Stimulated activated CD4-positive, alpha-beta T cell treated with anti-CD3 and anti-CD28 coated beads, Interleukin-12 subunit alpha, Interleukin-12 subunit beta, amount 100 ng/mL, for 24 hours (primary cell): ENCODE results near the gene ARAP2.

Experiments used
- DNase-seq, 2 experiments: peaks; one replicate each; pipeline ENCODE4 v3.0.0-alpha.2; 2020; ENCODE audit warnings: low read depth in 2 of 2

ARAP2 gene, protein sequence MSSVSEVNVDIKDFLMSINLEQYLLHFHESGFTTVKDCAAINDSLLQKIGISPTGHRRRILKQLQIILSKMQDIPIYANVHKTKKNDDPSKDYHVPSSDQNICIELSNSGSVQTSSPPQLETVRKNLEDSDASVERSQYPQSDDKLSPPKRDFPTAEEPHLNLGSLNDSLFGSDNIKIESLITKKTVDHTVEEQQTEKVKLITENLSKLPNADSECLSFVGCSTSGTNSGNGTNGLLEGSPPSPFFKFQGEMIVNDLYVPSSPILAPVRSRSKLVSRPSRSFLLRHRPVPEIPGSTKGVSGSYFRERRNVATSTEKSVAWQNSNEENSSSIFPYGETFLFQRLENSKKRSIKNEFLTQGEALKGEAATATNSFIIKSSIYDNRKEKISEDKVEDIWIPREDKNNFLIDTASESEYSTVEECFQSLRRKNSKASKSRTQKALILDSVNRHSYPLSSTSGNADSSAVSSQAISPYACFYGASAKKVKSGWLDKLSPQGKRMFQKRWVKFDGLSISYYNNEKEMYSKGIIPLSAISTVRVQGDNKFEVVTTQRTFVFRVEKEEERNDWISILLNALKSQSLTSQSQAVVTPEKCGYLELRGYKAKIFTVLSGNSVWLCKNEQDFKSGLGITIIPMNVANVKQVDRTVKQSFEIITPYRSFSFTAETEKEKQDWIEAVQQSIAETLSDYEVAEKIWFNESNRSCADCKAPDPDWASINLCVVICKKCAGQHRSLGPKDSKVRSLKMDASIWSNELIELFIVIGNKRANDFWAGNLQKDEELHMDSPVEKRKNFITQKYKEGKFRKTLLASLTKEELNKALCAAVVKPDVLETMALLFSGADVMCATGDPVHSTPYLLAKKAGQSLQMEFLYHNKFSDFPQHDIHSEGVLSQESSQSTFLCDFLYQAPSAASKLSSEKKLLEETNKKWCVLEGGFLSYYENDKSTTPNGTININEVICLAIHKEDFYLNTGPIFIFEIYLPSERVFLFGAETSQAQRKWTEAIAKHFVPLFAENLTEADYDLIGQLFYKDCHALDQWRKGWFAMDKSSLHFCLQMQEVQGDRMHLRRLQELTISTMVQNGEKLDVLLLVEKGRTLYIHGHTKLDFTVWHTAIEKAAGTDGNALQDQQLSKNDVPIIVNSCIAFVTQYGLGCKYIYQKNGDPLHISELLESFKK (N-terminal part only)

DNA sequence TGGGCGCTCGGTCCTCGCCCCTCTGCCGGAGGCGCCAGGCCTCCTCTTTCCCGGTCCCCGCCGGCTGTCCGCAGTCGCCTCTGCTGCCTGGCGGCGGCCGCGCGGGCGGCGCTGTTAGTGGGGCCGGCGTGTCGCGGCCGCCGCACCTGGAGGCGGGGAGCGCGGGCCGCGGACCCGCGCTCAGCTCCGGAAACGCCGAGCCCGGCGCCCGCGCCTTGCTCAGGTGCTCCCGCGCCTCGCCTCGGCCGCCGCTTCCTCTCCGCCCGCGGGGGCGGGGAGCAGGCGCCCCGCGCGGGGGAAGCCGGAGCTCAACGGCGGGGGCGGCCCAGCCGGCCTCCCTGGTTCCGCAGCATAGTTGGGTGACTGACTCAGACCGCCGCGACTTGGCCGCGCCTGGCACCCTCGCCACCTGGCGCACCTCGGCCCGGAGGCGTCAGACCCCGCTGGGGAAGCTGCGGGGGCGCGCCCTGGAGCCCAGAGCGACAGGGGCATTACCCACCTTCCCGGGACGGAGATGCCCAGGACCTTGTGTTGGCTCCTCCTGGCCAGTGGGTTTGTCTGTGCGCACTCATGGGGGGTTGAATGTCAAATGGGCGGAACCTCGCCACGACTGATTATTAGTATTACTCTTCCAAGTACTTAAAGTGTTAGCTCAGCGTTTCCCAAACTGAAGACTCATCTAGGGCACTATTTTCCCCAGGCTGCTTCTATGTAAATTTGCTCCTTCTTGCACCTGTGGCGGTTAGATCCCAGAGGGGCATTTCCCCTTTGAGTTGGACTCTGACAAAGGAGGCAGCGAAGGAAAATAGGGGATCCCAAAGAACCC lies at the start of gene ARAP2:
Gene ARAP2 (minus strand): TSS at position 258 of the 826 bp plus-strand sequence. CDS start 15,028 bp downstream, outside the sequence.
- peak; percentile 41 to 53 for DNase-seq

DNA sequence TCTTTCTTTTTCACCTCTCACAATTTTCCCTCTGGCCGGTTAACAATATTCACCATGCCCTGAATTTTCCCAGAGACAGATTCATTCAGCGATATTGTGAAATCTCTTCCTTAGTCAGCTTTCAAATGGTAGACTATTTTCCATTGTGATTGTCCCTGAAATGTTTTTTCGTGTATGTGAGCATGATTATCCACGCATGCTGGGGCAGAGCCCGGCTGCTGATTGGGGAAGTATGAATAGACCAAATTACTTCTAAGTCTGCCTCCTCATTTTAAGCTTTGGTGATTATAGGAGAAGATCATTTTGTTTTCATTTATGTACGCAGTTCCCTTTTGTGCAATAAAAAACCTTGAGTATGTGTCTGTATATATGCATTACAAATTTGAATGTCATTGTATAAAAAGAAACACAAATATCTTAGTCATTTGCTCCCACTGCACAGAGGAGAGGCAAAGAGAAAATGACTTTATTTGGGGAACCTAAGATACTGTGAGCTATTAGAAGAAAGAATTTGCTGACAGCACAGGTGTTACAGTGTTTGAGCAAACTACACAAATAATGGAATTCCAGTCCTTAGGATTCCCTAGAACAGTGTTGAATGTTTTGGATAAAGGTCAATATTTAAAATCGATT lies 48.4 kb upstream of the ARAP2 start:
- DNase-seq, result no peak

DNA sequence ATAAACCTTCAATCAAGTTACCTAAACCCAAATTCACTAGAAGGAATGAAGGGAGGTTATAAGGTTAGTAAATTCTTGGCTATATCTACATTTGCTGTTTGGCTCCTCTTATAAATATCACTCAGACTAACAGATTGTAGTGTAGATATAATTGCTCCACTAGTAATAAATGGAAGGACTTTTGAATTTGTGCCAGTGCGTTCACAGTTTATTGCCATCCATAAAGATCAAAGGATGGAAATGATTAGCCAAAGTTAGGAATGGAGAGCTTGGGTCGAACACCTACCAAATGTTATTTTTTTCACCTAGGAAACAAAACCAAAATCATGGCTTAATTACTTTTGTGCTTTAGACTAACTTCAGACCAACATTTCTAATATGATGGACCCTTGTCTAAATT lies 46.3 kb upstream of the ARAP2 start:
- DNase-seq, result no peak

DNA sequence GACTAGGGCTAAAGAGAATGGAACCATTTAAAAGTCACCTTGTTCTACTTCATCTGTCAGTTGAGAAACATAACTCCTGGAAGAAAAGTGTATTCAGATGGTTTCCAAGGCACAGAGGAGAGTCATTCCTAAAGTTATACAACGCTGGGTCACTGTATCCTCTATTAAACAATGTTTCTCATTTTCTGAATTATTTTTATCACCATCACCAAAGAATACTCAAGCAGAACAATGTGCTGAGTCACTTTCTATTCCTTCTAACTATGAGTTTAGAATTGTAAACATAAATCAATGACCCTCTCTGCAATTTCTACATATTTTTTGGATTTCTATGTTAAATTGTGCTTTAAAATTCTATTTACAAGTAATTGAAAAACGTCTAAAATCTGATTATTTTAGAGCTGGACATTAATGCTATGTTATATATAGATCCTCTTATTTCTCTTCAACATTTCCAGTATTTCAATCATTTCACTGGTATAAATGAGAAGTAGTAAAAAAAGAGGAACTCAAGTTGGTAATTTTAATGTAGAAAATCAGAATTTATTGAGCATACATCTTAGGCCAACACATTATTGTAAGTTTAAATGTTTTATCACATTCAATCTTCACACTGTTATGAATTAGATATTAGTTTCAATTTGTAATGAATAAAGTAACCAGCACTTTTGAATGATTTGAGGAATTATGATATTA lies 44.6 kb upstream of the ARAP2 start:
- no peak for DNase-seq

DNA sequence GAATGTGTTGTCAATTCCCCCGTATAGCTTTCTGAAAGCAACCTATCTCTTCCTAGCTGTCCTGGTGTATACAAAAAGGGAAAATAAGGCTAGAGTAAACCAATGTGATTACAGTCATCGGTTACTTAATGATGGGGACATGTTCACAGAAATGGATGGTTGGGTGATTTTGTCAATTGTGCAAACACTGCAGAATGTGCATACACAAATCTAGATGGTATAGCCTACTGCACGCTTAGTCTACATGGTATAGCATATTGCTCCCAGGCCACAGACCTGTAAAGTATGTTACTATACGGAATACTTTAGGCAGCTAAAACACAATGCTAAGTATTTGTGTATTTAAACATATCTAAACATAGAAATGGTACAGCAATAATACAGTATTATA lies 42.2 kb upstream of the ARAP2 start:
- no peak for DNase-seq

DNA sequence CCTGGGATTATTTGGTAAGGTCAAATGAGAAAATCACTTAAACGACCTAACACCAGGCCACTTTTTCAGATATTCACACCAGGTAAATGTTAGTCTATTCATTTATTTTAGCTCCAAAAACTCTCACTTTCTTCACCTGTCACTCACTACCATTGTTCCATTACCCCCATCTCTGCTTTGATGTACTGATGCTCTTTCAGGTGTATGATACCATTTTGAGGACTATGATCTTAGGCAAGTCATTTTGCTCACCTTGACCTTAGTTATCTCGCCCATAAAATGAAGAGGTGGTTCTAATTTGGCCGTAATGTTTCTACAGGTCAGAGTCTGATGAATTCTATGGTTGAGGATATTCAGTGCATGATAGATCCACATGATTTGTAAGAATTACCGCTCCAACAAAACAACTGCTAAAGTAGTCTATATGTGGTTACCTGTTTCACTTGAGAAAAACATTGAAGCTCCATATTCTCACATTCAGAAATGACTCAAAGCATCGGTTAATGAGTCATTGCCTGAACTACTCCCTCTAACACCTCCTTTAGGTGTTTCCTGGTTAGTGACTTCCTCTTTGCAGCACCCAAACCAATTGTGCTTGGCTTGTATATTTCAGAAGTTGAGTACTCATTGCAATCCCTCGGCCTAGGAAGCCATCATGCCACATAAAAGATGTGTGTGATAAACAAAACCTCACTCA lies 41.6 kb upstream of the ARAP2 start:
- peak in 1 of 2 experiments; percentile 22 for DNase-seq

DNA sequence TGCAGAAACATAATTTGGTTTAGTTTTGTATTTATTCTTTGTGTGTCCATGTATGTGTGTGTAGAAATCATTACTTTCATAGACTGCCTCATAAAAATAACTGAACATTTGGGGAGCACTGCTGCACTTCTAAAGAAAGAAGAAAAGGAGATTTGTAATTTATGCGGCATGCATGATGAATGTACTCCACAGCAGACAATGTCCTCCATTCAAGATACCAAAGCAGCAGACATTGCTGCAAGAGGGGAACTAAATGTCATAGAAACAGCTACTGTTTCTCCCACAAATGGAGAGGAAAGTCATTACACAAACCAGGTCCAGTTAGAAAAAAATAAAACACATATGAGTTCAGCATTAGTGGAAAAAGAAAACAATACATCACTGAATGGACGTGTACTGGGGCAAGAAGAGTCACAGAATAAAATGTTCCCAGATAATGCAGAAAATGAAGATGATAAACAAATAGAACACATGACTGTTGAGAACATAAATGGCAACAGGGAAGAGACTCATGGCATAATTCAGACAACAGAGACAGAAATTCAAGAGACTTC lies 39.7 kb upstream of the ARAP2 start:
- DNase-seq, result no peak

DNA sequence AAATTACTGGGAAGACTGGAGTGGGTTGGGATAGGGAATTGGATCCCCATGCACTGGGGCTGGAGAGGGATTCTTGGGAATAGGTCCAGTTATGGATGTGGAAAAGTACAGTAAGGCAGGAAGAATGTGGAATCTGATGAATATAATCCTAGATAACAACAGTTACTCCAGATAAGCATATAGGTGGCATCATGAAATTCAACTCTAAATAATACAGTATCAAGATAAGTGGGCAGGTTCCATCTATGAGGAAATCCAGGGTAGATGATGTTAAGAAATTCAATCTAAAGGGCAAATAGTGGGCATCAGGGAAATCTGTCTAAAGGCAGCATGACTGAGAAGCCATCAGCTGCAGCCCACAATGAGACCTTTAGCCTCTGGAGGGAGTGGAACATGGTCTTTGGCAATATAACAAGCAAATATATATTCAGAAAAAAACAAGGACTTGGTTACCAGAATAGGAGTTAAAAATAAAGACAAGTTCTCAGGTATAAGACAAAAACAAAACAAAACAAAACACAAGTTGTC lies 38.3 kb upstream of the ARAP2 start:
- no peak for DNase-seq

DNA sequence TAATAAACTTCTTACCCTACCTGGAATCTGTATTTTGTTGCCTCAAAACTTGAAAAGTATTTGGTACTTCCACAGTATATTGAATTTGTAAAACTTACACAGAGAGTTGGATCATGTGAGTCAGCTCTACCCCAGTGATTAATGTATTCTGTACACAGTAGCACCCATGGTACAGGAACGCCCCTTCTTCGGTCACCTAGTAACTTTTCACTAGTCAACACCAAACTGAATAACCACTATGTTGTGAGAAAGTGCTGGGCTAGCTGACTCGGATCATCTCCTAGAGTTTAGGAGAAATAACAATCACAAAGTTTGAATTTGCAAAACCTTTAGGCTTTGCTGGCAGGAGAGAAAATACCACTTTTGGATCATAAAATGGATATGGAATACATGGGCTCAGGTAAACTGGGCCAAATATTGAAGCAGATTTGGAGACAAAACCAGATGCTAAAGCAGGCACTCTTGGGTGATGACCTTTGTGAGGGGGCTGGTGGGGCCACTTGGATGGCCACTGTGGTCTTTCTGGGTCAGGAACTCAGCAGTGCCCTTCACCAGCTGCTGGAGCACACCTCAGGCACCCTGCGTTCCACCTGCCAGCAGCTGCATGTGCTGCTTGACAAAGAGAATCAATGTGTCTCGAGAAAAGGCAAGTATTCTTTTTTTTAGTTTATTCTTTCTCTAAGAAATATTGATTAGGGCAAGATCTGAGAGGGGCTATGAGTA lies 37.2 kb upstream of the ARAP2 start, which contains the start of gene DTHD1:
Gene DTHD1 (plus strand): TSS at position 233 of the 723 bp plus-strand sequence. CDS start 143 bp downstream, at position 376.
- no peak for DNase-seq

DNA sequence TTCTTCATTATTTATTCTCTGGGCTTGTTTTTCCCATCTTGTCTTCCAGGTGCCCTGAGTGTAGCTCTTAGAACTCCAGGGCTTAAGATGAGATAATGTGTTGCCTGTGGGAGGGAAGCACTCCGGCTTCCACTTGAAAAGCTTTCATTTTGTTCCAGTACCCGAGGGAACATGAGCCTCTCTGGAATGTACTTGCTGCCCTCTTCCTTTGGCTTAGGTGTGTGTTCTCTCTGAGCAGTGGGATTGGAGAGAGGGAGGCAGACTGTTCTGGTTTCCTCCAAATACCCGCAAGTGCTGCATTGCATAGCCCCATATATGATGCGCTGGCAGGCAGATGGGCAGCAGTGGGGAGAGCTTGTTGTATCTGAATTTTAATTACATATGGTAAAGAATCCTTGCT lies 36.2 kb upstream of the ARAP2 start:
- no peak for DNase-seq

DNA sequence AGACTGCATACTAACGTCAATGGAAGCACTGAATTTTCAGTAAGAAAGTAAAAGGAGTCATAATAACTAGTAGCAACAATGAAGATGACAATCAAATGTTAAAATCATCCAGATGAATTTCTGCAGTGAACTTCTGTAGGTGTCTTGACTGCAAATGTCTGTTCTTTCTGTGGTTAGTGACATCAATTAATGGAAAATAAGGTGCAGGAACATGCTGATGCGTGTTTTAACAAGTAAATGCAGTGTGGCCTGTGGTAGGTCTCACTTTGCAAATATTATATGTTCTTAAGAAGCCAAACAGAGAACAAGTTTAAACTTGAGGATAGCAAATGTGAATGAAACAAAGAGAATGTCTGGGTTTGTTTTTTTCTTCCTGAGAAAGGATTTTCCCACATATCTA lies 34.5 kb upstream of the ARAP2 start:
- no peak for DNase-seq

DNA sequence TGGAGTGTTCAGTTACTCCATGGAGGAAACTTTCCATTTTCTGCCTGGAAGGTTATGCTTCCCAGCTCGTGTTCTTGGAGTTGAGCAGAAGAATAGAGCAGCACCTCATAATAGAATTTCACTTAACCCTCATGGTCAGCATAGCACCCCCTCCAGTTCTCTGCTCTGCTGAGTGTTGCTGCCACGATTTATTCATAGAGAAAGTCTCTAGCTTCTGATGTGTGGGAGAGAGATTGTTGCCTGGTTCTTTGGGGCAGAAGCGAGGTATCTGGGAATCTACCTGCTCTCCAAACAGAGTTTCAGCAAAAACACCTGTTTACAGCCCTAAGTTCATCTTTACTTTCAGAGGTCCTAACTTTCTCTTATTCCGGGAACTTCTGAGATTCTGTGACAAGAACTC lies 33.2 kb upstream of the ARAP2 start:
- no peak for DNase-seq

DNA sequence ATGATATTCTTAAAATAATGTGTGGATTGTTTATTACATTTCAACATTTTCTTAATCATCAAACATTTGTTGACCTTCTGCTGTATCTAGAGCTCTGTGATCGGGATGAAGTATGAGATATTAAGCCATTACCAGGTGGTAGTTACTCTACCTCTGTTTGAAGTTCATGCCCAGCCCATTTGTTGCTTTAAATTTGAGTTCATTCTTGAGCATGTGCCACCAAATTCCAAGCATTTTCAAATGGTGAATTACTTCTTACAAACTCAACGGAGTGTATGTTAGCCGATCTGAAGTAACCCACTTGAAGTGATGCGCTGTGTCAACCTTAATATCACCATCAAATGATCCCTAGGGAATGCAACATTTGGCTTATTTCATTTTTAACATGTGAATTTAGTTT lies 29.8 kb upstream of the ARAP2 start:
- no peak for DNase-seq

DNA sequence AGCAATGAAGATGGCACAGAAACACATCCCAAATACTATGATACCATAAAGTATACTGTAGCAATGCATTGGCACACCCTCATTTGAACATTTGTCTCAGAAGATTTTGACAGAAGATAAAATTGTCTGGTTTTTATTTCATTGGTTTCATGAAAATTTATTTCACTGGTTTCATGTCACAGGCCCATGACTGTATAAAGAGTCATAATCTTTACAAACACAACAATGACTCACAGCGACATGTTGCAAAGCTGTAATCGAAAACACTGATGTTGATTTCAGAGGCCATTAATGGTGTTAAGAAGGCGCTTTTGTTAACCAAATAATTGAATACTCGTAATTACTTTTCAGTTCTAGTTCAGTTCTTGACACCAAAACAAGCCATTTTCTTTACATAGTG lies 29.0 kb upstream of the ARAP2 start:
- DNase-seq, result no peak

DNA sequence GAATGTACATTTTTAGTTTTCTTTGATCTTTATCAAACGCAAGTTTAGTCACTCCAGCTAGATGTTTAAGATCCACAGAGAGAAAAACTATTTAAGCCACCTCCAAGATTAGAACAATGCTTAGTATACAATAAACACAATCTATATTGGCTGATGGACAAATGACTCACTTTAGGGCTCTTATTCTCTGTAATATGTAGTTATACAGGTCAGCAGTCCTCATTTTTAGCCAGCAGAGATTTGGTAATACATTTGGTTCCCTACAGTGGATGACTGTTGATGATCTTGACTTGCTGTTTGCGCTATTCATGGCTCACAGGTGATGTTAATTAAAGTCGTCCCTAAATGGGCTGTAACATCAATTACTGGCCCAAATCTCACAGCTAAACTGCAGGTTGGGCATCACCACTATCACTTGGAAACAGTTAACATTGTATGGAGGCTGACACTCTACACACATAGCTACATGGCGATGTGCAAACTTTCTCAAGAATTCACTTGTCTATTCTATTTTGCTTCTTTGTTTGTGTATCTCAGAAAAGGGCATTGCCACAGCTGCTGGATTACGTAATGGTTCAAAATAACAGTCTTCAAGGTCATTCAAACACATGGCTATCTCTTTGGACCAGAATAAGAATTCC lies 25.3 kb upstream of the ARAP2 start:
- no peak for DNase-seq

DNA sequence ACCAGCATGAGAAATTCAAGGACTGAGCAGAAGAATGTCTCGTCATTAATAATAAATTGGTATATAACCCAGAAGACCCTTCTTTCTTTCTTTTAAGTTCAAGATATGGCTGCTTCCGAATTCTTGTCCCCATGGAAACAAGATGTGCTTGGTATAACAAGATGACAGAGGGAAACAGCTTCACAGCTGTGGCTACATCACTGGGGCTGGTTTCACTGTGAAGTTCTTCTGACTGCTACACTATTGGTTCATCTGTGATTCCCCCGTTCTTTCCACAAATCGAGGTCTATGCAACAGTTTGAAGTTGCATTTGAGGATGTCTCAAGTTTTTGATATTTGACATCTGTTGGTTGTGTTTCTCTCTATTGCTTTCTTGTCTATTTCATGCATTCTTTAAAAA lies 24.8 kb upstream of the ARAP2 start:
- no peak for DNase-seq

DNA sequence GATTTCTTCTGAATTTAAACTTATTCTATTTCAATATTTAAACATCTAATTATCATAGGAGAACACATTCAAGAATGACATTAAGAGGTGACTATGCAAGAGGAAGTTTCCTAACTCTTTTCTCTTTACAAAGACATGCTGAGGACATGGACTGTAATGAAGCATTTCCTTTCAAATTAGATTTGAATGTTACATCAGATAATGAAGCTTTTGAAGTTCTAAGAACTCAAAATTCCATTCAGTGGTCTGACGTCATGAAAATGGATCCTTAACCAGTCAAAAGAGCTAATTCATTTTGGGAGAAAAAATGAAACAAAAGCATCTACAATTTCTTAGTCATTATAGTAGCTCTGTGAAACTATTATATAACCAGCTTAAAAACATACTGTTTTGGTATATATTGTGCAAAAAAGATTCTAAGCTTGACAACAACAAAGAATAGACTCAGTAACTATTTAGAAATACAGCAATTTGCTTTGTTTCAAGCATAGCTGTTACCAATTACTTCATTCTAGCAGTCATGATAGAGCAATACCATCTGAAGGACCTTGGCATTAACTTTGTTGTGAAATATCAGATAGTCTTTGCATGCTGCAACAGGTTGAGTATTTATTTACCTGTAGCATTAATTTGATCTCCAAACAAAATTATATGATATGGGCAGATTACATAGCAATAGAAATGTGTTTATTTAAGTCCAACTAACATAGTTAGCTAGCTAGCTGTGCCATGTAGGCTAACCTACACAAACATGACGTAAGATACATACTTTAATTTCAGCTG lies 23.4 kb upstream of the ARAP2 start:
- no peak for DNase-seq
